ENCODE results near the gene KRT34.

DNA sequence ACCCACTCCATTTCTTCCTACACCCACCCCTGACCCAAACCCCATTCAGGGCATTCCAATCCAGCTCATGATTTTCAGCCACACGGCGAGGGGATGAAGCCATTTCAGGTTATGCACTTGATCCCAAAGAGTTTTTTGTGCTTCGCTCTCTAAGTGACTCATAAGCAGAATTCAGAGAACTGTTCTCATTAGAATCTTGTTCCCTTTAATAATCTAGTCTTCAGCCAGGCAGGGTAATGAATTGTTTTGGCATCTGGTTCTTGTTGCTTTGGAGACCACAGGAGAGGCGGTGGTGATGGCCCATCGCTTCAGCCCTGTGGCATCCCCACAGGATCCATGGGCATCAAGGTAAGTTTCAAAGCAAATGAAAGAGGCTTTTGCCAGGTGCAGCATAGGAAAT is 20.1 kb upstream of the KRT34 start:
- TF ChIP-seq, protein P1, sequence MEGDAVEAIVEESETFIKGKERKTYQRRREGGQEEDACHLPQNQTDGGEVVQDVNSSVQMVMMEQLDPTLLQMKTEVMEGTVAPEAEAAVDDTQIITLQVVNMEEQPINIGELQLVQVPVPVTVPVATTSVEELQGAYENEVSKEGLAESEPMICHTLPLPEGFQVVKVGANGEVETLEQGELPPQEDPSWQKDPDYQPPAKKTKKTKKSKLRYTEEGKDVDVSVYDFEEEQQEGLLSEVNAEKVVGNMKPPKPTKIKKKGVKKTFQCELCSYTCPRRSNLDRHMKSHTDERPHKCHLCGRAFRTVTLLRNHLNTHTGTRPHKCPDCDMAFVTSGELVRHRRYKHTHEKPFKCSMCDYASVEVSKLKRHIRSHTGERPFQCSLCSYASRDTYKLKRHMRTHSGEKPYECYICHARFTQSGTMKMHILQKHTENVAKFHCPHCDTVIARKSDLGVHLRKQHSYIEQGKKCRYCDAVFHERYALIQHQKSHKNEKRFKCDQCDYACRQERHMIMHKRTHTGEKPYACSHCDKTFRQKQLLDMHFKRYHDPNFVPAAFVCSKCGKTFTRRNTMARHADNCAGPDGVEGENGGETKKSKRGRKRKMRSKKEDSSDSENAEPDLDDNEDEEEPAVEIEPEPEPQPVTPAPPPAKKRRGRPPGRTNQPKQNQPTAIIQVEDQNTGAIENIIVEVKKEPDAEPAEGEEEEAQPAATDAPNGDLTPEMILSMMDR (IDR thresholded peaks at IDR 0.05; ENCODE audit: poor library complexity): no peak
- no peak for TF ChIP-seq EZH2phosphoT487 (IDR thresholded peaks at IDR 0.05; ENCODE audit: low read depth, severe bottlenecking, unreplicated experiment)

All from hepatocyte (in vitro differentiated cells).